ENCODE measurements around the gene TMEM212.
"Not testable (repeated sequence)": the region's sequence is repeated elsewhere in the genome, so short reads cannot be mapped to it uniquely, and the experiment has no call there.

The TMEM212 gene

DNA sequence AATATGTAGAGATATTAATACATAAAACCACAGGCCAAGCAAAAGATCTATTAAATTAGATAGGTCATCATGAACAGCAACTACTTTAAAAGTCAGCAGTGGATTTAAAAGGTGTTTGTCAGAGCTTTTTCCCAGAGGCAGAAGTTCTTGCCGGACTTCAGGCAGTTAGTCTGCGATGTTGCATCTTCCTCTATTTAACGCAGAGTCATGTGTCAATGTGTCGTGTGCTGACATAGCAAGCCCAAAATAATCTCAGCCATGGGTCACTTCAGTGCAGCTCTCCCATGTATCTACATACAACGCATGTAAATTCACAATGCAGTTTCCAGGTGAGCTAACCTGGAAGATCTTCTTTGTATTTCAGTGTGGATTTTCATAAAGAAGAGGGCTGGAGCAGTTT, 8.0 kb upstream of the TMEM212 start:
- no peak for DNase-seq

DNA sequence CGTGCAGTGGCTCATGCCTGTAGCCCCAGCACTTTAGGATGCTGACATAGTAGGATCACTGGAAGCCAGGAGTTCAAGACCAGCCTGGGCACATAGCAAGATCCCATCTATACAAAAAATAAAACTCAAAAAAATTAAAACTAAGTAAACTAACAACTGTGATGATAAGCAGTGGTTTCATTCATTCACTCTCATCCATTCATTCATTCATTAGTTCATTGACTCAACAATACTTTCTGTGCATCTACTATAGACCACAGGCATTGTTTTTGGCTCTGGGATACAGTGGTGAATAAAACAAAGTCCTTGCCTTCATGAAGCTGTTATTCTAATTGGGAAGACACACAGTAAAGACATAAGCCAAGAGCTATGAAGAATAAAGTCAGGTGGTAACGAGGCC, 7.5 kb upstream of the TMEM212 start:
- no peak for DNase-seq

DNA sequence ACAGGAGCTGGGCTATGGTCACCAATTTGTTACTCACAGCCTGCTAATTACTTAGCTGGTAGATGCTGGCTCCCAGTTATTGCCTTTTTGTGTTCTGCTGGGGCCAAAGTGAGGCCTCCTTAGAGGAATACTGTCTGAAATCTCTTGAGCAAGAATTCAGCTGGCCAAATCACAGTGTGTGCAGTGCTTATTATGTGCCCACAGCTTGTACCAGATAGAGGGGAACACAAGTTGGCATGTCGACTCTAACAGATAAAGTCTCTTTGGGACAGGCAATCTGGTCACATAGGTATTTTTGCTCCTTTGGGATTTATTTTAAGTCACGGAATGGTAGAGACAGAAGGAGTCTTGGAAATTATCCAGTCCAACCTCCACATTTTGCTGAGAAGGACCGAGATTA, 6.3 kb upstream of the TMEM212 start:
- DNase-seq, result no peak

DNA sequence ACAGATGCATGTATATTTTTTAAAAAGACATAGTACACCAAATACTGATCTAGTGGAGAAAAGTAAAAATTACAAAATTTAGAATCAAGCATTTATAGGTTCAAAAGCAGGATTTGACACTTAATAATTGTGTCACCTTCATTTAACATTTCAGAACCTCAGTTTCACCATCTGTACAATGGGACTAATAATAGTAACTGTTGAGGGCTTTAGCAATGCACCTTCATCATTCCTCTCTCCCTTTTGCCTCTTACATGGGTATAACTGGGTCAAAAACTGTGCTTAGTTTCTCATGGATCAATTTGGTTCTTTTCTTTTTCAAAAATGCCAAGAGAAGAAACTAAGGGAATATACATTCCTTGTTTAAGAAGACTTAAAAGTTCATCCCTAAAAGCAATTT, 5.5 kb upstream of the TMEM212 start:
- DNase-seq, result no peak

GRCh38 chr3:171838218-171838720, 4.9 kb upstream of the TMEM212 start:
- DNase-seq, result no peak

GRCh38 chr3:171839270-171839669, 3.9 kb upstream of the TMEM212 start:
- DNase-seq, result no peak

DNA sequence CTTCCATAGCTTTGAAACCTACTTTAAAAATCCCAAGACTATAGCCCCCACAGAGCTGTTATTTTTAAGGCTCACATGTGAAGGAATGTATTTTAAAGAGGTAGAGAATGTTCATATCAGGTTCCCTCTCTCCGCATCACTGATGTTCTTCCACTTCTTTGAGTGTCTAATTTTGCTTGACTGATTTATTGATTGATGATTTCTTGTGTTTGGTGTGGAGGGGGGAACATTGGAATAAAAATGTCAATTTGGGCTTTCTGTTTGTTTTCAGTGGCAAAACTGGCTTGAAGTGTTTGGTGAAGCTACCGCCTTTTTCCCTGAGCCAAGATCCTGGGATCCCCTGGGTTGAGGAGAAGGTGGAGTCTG, 2.7 kb upstream of the TMEM212 start:
- DNase-seq, result no peak

GRCh38 chr3:171840811-171841619, 2.1 kb upstream of the TMEM212 start:
- no peak for DNase-seq

DNA sequence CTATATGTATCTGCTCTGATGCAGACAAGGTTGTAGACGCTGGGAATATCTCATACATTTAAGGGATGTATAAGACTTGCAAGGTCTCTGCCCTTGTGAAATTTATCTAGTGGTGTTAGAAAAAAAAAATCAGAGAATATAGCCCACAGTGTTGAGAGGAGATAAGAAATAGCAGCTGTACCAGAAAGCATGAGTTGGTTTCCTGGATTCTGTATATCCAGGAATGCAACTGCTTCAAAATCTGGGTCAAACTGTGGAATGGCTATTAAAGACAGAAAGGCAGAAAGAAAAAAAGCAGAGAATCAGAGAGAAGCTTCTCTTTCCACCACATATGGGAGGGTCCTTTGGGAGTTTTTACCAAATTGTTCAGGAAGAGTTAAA, 1.5 kb upstream of the TMEM212 start:
- no peak for DNase-seq

GRCh38 chr3:171844873-171845272, 1.7 kb downstream of the TMEM212 start:
- no peak for DNase-seq

DNA sequence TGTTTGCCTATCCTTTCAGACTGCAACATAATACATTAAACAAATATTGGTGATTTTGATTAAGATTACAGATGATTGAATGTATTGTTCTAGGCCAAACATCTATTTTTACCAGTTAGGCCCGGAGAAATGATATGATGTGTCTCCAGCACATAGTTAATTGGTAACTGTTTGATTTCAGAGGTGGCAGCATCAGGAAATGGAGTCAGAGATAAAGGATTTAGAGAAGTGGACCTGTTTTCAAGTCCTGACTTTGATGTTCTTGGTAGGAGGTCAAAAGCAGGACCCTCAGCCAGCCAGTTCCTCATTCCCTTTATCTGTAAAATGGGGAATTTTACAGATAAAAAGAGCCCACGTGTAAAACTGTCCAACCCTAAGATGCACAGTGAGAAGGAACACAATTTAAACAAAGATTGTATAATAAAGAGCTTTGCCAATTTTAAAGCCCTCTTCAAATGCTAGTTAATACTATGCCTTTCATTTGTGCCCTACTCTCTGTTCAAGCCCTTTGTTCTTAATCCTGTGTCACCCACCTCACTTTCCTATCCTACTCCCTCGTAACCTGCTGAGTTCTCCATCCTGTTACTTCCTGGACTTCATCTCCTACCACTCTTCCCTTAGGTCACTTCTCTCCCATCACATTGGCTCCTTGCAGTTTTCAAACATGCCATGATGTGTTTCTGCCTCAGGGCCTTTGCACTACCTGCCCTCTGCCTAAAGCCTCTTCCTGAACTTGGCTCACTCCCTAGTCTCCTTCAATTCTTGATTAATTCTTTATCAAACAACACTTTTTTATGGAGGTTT, 2.5 kb downstream of the TMEM212 start:
- no peak for DNase-seq

DNA sequence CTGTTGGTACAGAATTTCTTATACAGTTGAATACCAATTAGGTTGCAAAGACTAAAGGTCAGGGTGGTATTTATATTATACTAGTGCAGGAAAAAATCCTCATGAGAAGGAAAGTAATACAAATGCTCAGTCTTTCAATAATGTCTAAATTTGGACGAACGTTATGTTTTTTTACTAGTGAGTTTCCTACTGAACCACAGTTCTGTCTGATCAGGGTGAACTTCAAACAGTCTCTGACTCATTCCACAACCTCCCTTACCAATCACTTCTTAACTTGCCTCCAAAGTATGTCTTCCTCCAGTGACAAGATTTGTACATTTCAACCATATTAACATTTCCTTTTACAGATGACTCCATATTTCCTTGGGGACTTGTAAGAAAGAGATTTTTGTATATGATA, 3.4 kb downstream of the TMEM212 start:
- no peak for DNase-seq

GRCh38 chr3:171847133-171847532, 4.0 kb downstream of the TMEM212 start:
- DNase-seq, result no peak

- no peak for DNase-seq
Observed at GRCh38 chr3:171847595-171848259, 4.6 kb downstream of the TMEM212 start.

GRCh38 chr3:171849617-171850319, 6.6 kb downstream of the TMEM212 start:
- no peak for DNase-seq

DNA sequence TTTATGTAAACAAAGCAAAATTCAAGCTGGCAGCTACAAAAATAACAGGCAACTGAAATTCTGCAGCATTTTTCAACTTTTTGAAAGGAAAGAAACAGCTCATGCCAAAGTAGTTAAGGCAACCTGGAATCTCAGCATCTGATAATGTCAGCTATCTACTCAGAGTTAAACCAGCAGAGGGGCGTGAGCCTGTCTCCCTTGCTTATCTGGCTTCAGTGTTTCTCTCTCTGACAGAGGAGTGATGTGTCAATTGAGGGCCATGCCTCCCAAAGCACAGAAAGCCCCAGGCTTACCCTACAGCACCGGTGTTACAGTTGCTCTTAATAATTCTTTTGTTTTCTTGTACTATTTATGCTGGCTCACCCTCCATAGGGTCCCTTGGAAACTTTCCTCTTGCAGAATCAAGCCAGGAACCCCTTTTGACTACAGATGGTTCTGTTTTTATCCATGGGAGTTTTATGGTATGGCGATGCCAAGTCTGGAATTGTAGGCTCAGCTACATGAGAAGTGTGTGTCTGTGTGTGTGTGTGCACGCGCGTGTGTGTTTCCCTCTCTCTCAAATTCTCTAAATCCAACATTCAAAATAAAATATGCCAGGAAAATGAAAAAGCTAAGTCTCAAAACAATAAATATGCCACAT, 7.3 kb downstream of the TMEM212 start:
- no peak for DNase-seq

DNA sequence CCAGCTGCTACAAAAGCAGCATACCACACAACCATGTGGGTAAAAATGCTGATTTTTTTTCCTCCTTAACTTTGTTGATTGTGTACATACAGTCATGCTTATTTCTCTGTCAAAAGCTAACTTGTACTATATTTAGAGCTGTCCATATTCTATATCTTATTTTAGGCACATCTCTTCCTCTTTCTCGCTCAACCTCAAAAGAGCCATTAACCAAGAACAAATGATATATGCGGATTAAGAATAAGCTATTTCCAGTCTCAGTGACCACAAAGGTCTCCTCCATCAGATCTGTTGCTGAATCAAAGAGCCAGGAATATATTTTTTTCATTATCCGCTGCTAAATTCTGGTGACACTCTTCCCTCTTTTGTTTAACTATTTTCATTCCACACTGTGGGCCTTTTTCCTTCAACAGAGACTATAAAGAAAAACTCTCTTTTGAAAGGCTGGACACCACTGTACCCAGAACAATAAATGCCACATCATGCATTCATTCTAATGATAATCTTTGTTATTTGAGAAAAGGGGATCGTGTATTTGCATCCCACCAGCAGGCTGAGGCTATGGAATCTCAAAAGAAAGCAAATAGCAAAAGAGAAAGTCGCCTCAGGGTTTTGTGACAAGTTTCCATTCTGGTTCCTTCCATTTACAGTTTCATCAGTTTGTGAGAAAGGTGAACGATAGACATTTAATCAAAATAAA, 8.0 kb downstream of the TMEM212 start:
- no peak for DNase-seq

- DNase-seq, result no peak
Observed at GRCh38 chr3:171851660-171852058, 8.5 kb downstream of the TMEM212 start.

GRCh38 chr3:171854649-171855305, 11.6 kb downstream of the TMEM212 start:
- no peak for DNase-seq

- DNase-seq, result not testable (repeated sequence)
Observed at GRCh38 chr3:171858770-171859169, 15.6 kb downstream of the TMEM212 start.

DNA sequence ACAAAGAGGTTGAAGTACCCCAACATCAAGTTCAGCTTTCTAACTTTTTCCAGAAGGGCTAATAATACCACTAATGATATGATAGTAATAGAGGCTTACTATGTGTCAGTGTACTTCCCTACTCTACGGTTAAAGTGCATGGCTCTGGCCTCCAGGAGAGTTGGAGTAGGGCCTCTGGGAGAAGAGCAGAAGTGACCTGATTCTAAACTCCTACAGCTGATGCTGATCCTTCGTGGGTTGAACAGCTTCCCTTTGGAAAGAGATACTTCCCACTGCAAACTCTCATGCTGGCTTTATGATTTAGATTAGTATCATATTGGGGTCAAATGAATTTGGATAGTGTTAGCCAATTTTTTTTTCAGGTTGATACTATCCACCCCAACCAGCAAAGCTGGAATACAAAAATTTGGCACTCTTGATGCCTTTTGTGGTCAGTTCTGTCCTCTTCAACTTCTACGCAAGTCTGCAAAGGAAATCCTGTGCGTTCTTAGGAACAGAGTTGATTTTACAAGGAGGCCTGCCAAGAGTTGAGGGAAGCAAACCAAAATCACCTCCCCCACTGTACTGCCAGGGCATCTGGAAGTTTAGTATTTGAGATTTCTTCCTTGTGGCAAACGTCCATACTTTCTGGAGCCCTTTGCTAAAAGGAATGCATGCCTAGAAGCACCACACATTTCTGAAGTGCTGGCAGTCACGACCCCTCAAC, 17.8 kb downstream of the TMEM212 start:
- no peak for DNase-seq

Data from cortex of kidney (tissue), 1 donor.